ENCODE results near the gene B4GALT3.

The B4GALT3 gene

GRCh38 chr1:161131523-161132409, 45.5 kb downstream of the B4GALT3 start:
- H3K27me3 ChIP-seq (ENCODE audit: insufficient read depth, insufficient read length), result no peaks in the 10 kb centered on the region
- no peak for DNase-seq (ENCODE audit: low read depth, low spot score)

DNA sequence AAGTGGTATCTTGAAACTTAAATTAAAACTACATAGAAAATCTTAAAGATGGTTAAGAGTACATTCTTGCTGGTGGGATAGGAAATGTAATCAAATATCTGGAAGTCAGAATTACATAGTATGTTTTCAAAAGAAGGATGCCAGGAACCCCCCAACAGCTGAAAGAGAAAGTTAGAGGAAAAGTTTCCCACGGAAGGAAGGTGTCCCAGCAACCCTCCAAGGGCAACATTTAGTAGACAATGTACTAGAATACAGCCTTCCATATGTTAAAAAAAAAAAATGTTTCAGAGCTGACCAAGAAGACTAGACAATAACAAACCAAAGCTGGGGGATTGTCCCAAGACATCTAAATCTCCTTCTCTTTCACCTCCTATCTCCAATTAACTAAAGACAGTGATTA, 47.0 kb downstream of the B4GALT3 start:
- DNase-seq (ENCODE audit: low read depth, low spot score), result no peak
- H3K4me3 ChIP-seq (ENCODE audit: insufficient read length, low read depth), result no peak overlapping the region
- no peaks in the 10 kb centered on the region for H3K27me3 ChIP-seq (ENCODE audit: insufficient read depth, insufficient read length)
- no peak overlapping the region for H3K9ac ChIP-seq (ENCODE audit: insufficient read length, low read depth)
- no peaks in the 10 kb centered on the region for H3K9me3 ChIP-seq (ENCODE audit: insufficient read depth, low read length)
- H3K4me1 ChIP-seq (ENCODE audit: insufficient read depth, insufficient read length), result no peaks in the 10 kb centered on the region
- H3K36me3 ChIP-seq (ENCODE audit: insufficient read depth, insufficient read length, low read length), result peaks cover 59% of the 10 kb centered on the region
- TF ChIP-seq ZNF274 (IDR thresholded peaks at IDR 0.05; ENCODE audit: low read depth, low read length) (no peak), YY1 (IDR thresholded peaks at IDR 0.05; ENCODE audit: insufficient read depth, insufficient read length) (no peak), SUZ12 (IDR thresholded peaks at IDR 0.05; ENCODE audit: extremely low read depth, insufficient read depth, insufficient read length) (no peak)

More at GRCh38 chr1:161131523-161132409, 45.5 kb downstream of the B4GALT3 start:
- TF ChIP-seq SUZ12 (IDR thresholded peaks at IDR 0.05; ENCODE audit: extremely low read depth, insufficient read depth, insufficient read length) (no peak), ZNF274 (IDR thresholded peaks at IDR 0.05; ENCODE audit: low read depth, low read length) (no peak)
- Histone ChIP-seq H3K4me1 (ENCODE audit: insufficient read depth, insufficient read length) (no peaks in the 10 kb centered on the region), H3K9ac (ENCODE audit: insufficient read length, low read depth) (peak overlapping the region; percentile 86), H3K4me3 (ENCODE audit: insufficient read length, low read depth) (peak overlapping the region; percentile 81), H3K36me3 (ENCODE audit: insufficient read depth, insufficient read length, low read length) (peaks cover 63% of the 10 kb centered on the region), H3K9me3 (ENCODE audit: insufficient read depth, low read length) (no peaks in the 10 kb centered on the region)

DNA sequence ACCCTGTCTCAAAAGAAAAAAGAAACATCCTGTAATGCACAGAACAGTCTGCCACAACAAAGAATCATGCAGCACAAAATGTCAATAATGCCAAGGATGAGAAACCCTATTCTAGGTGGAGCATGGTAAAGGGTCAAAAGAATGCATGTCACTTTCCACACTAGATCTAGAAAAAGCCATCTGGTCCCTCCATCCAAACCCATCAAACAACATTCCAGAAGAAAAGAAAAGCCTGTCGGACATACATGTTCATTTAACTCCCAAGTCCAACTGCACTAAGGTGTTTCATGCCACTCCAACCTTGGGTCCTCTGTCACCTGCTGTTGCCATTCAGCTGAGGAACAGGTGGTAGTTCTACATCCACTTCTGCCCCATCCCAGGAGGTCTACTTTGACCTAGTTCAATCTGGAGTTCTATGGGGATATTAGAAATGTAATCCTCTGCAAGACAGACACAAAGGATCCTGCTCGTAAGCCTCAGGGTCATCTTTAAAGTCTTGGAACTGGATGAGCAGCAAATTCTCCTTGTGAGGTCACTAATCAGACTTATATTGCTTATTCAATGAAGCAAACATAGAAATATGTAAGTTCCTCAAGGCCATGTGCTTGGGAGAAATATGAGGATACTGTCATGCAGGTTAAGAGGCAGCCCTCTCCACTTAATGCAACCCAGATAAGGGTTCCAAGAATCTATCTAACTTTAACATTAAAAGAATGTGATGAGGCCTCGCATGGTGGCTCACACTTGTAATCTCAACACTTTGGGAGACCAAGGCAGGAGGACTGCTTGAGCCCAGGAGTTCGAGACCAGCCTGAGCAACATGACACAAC, 48.5 kb downstream of the B4GALT3 start:
- peaks cover 64% of the 10 kb centered on the region for H3K36me3 ChIP-seq (ENCODE audit: insufficient read depth, insufficient read length, low read length)

GRCh38 chr1:161127649-161128048, 49.7 kb downstream of the B4GALT3 start:
- Histone ChIP-seq H3K9me3 (ENCODE audit: insufficient read depth, low read length) (no peaks in the 10 kb centered on the region), H3K27me3 (ENCODE audit: insufficient read depth, insufficient read length) (no peaks in the 10 kb centered on the region), H3K9ac (ENCODE audit: insufficient read length, low read depth) (no peak overlapping the region), H3K4me3 (ENCODE audit: insufficient read length, low read depth) (no peak overlapping the region), H3K4me1 (ENCODE audit: insufficient read depth, insufficient read length) (no peaks in the 10 kb centered on the region), H3K36me3 (ENCODE audit: insufficient read depth, insufficient read length, low read length) (peaks cover 74% of the 10 kb centered on the region)
- TF ChIP-seq ZNF274 (IDR thresholded peaks at IDR 0.05; ENCODE audit: low read depth, low read length) (no peak), YY1 (IDR thresholded peaks at IDR 0.05; ENCODE audit: insufficient read depth, insufficient read length) (no peak), SUZ12 (IDR thresholded peaks at IDR 0.05; ENCODE audit: extremely low read depth, insufficient read depth, insufficient read length) (no peak)
- DNase-seq (ENCODE audit: low read depth, low spot score), result no peak

More for the DNA sequence above, 48.5 kb downstream of the B4GALT3 start:
- no peak for DNase-seq (ENCODE audit: low read depth, low spot score)
- no peak overlapping the region for H3K4me3 ChIP-seq (ENCODE audit: insufficient read length, low read depth)
- no peak for TF ChIP-seq ZNF274 (IDR thresholded peaks at IDR 0.05; ENCODE audit: low read depth, low read length)
- TF ChIP-seq YY1 (IDR thresholded peaks at IDR 0.05; ENCODE audit: insufficient read depth, insufficient read length), result no peak
- TF ChIP-seq SUZ12 (IDR thresholded peaks at IDR 0.05; ENCODE audit: extremely low read depth, insufficient read depth, insufficient read length), result no peak
- H3K9me3 ChIP-seq (ENCODE audit: insufficient read depth, low read length), result no peaks in the 10 kb centered on the region
- H3K27me3 ChIP-seq (ENCODE audit: insufficient read depth, insufficient read length), result no peaks in the 10 kb centered on the region
- H3K9ac ChIP-seq (ENCODE audit: insufficient read length, low read depth), result no peak overlapping the region
- no peaks in the 10 kb centered on the region for H3K4me1 ChIP-seq (ENCODE audit: insufficient read depth, insufficient read length)

GRCh38 chr1:161122967-161123366, 54.3 kb downstream of the B4GALT3 start:
- peaks cover 87% of the 10 kb centered on the region for H3K36me3 ChIP-seq (ENCODE audit: insufficient read depth, insufficient read length, low read length)
- no peaks in the 10 kb centered on the region for H3K9me3 ChIP-seq (ENCODE audit: insufficient read depth, low read length)
- TF ChIP-seq SUZ12 (IDR thresholded peaks at IDR 0.05; ENCODE audit: extremely low read depth, insufficient read depth, insufficient read length), result no peak
- no peak for TF ChIP-seq ZNF274 (IDR thresholded peaks at IDR 0.05; ENCODE audit: low read depth, low read length)
- TF ChIP-seq YY1 (IDR thresholded peaks at IDR 0.05; ENCODE audit: insufficient read depth, insufficient read length), result no peak
- no peak overlapping the region for H3K9ac ChIP-seq (ENCODE audit: insufficient read length, low read depth)
- H3K4me1 ChIP-seq (ENCODE audit: insufficient read depth, insufficient read length), result peaks cover 10% of the 10 kb centered on the region
- no peaks in the 10 kb centered on the region for H3K27me3 ChIP-seq (ENCODE audit: insufficient read depth, insufficient read length)
- H3K4me3 ChIP-seq (ENCODE audit: insufficient read length, low read depth), result no peak overlapping the region
- no peak for DNase-seq (ENCODE audit: low read depth, low spot score)

DNA sequence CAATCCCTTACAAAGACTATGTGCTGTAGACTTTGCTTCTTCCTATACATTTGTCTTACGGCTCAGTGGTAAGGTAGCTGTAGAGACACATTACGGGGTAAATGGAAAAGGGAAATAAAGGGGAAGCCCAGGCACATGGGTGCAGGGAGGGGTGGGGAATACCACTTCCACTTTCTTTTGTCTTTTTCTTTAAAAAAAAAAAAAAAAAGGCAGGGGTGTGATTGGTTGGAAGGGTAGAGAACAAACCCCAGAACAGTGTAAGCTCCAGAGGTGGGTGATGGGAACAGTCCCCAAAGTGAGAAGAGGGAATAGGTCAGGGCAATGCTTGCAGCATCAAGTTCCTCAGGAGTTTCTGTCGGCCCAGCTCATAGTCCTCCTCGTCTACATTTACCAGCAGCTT, 55.5 kb downstream of the B4GALT3 start:
- no peak overlapping the region for H3K4me3 ChIP-seq (ENCODE audit: insufficient read length, low read depth)
- no peaks in the 10 kb centered on the region for H3K9me3 ChIP-seq (ENCODE audit: insufficient read depth, low read length)
- H3K27me3 ChIP-seq (ENCODE audit: insufficient read depth, insufficient read length), result no peaks in the 10 kb centered on the region
- no peak for DNase-seq (ENCODE audit: low read depth, low spot score)
- no peak overlapping the region for H3K9ac ChIP-seq (ENCODE audit: insufficient read length, low read depth)
- H3K36me3 ChIP-seq (ENCODE audit: insufficient read depth, insufficient read length, low read length), result peaks cover 75% of the 10 kb centered on the region
- no peak for TF ChIP-seq ZNF274 (IDR thresholded peaks at IDR 0.05; ENCODE audit: low read depth, low read length)
- TF ChIP-seq YY1 (IDR thresholded peaks at IDR 0.05; ENCODE audit: insufficient read depth, insufficient read length), result no peak
- no peak for TF ChIP-seq SUZ12 (IDR thresholded peaks at IDR 0.05; ENCODE audit: extremely low read depth, insufficient read depth, insufficient read length)
- peaks cover 10% of the 10 kb centered on the region for H3K4me1 ChIP-seq (ENCODE audit: insufficient read depth, insufficient read length)

All from NT2/D1 (cell line).